ENCODE measurements around the gene GABARAP.
"Not testable (repeated sequence)": the region's sequence is repeated elsewhere in the genome, so short reads cannot be mapped to it uniquely, and the experiment has no call there.

GABARAP gene

DNA sequence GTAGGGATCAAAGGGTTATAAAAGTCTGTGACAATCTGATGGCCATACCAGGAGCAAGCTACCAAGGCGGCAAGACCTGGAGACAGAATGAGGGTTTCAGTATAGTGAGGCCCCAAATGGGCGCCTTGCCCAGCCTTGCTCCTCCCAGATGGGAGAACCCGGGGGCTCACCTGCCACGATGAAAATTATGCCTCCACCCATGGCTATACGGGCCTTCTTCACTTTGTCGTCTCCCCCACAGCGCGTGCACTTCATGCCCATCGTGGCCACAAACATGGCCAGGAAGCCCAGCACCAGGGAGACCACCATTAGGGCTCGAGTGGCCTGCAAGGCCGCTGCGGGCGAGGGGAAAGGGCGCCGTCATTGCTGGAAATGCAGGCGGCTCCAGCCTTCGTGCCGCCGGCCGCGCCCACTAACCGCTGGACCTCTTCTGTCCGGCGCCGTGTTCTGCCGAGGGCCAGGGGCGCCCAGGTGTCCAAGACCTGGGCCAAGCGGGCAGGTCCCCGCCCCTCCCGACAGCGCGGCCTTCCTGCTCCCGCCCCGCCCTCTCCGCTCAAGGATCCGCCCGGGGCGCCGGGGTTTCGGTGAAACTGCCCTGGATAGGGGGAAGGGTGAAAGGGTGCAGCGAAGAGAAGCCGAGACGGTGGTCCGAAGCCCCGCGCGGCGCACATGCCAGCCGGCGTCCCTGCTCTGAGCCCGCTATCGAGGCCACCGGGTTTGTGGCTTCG is 18.6 kb upstream of the GABARAP start:
- DNase-seq = peak; percentile 69

- no peak for DNase-seq
Observed at GRCh38 chr17:7260151-7260550, 17.9 kb upstream of the GABARAP start.

DNA sequence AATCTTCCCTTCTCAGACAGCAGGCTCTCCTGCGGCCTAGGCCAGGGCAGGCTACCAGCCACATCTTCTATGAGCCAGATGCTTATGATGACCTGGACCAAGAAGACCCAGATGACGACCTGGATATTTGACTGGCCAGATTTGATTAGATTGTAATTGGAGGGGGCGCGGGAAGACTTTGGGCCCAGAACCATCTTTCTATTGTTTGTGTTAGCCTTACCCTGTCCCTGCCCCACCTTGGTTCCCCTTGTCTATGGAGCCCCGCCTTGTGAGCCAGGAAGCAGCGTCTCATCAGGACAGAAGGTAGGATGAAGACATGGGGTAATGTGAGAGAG is 17.3 kb upstream of the GABARAP start:
- no peak for DNase-seq

DNA sequence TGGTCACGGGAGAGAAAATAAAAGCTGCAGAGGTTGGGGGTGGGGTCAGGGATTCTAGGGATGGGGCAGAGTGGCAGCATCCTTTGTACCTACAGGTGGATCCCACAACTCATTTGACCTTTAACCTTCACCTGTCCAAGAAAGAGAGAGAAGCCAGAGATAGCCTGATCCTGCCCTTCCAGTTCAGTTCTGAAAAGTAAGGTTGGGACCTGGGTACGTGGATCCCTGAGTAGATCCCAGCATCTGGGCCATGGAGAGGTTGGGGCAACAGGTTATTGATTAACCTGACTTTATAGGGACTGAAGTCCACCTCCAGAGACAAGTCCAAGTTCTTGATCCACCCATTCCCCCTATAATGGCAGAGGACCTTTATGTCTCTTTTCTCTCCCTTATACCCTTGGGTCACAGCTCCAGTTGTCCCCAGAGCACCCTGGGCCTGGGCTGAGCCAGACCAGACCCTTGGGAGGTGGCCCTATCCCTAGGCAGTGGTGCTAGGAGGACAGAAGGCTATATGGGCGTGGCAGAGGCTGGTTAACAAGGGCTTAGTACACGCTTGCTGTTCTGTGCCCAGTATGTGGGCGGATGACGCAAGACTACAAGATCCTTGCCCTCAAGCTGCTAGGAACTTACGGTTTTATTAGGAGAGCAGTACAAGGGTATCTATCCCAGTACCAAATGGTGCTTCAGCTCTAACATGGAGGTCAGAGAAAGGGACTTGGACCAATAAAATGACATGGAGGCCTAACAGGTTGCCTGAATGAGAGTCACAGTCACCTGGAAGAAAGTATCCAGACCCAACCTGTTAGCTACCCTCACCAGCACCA is 16.7 kb upstream of the GABARAP start:
- no peak for DNase-seq

DNA sequence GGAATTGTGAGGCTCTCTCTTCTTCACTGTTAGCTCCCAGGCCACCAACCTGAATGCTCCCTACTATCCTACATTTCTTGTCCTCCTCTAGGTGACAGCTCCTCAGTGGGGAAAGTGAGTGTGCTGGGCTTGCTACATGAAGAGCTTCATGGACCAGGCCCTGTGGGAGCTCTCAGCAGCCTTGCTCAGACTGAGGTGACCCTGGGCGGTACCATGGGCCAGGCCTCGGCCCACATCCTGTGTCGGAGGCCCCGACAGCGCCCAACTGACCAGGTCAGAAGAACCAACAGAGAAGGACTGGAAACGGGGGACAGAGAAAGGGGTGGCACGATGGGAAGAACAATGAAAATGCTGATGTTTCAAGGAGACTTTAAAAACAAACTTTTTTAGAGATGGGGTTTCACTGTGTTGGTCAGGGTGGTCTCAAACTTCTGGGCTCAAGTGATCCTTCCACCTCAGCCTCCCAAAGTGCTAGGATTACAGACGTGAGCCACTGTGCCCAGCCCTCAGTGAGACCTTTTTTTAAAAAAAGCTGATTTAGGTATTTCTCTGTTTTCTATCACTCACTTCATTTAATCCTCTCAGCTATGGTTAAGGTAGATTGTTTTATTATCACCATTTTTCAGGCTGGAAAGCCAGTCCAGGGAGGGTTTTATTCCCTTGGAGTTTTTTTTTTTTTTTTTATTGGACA is 14.7 kb upstream of the GABARAP start:
- DNase-seq = no peak

DNA sequence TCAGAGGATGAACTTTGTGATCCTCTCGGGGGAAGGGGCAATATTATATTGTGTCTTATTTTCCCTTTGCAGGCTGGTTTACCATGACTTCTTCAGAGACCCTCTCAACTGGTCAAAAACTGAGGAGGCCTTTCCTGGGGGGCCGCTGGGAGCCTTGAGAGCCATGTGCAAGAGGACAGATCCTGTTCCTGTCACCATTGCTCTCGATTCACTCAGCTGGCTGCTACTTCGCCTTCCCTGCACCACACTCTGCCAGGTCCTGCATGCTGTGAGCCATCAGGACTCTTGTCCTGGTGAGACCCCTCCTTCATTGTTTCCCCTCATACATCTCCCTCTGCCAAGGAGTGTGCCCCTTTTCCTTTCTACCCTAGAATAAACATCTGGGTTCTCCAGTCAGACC is 12.3 kb upstream of the GABARAP start:
- no peak for DNase-seq

GRCh38 chr17:7253082-7253481 is 10.8 kb upstream of the GABARAP start:
- no peak for DNase-seq

- DNase-seq = no peak
Observed at GRCh38 chr17:7252176-7253043, 10.2 kb upstream of the GABARAP start, which contains the start of gene ELP5. ELP5 (plus strand) TSS chr17:7252215; CDS start chr17:7252551, 336 bp downstream.

DNA sequence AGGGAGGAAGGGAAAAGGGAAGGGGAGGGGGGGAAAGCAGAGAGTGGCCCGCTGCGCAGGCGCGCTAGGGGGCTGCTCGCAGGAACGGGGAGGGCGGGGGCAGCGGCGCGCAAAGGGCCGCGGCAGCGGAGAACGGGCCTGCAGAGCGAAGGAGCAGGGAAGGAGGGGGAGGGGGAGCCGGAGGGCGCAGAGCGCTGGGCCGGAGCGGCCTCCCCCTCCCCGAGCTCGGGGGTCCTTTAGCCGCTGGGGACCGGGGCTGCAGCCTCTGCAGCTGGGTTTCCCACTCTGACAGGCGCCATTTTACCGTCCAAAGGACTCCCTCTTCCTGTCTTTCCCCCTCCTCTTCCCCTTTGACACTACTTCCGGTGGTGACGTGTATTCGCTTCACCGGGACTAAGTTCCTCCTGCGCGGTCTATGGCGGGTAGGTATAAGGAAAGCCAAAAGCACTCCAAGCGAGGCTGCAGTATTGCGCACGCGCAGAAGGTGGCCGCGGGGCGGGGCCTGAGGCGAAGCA is 9.5 kb upstream of the GABARAP start, which contains the start of gene CTDNEP1:
CTDNEP1 (minus strand) TSS at position 74 of the 515 bp plus-strand sequence. CDS start 438 bp downstream, outside the sequence.
- peak; percentile 100 for DNase-seq

DNA sequence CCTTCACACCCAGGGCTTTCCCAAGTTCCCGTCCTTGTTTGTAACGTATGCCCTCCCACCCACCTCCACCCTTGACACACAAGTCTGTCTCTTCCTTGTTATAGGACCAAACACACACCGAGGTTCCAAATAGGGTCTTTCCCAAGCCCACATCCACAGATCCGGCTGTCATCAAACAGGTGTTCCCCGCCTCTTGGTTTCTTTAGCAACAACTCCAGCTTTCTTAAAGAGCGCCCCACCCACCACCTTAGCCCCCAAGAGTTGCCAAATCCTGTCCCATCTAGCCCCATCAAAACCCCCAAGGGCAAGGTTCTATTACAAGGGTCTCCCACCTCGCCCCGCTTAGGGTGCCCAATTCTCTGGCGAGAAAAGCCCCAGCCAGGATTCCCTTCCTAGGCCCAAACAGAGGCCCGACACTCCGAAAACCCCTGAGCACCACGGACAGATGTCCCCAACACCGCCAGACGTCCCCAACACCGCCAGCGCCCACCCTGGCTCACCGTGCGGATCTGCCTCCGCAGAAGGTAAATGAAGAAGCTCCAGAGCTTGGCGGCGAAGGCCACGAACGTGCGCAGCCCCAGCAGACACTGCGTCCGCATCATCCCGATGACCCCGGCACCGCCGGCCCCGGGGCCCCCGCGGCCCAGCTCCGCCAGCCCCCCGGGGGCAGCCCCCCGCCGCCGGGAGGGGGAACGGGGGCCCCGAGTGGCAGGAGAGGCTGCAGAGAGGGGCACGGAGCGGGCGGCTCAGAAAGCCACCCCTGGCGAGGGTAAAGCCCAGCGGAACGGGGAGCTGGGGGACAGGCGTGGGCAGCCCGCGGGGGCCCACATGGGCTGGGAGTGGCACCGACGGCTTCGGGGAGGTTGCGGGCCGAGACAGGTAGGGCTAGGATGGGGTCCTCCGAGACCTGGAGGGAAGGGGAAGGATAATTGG is 8.7 kb upstream of the GABARAP start:
- DNase-seq = peak; percentile 29

DNA sequence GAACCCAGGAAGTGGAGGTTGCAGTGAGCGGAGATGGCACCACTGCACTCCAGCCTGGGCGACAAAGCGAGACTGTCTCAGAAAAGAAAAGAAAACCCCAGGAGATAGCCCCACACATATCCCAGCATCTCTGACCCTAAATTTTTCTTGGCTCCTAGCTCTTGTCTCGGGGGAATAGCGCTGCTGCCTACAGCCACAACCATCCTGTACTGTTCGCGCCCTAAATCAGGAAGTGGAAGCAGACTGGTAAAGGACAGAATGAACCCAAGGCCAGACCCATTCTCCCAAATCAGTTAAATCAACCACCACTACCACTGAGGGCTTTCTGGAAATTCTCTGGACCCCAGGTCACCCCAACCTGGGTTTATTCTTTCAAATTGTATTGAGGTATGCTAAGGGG is 7.6 kb upstream of the GABARAP start:
- DNase-seq = no peak

- no peak for DNase-seq
Observed at GRCh38 chr17:7249214-7249613, 7.0 kb upstream of the GABARAP start.

- no peak for DNase-seq
Observed at GRCh38 chr17:7248796-7249195, 6.5 kb upstream of the GABARAP start.

DNA sequence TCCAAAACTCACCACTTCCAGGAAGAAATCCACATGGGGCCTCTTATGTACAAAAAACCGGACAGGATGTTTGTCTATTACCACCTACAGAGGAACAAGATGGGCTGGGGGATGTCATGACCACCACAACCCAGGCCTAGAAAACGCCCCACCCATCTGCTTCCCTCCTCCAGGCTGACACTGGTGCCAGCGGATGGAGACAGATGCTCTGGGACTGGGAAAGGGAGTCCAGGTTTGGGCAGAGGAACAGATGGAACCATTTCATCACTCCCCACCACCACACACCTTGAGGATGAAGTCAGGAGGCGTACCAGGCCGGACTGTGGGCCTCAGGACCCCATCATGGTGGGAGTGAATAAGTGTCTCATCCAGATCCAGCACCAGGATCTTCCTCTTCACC is 4.5 kb upstream of the GABARAP start:
- no peak for DNase-seq

- DNase-seq = not testable (repeated sequence)
Observed at GRCh38 chr17:7243838-7244237, 1.6 kb upstream of the GABARAP start.

- DNase-seq = no peak
Observed at GRCh38 chr17:7243453-7243729, 1.1 kb upstream of the GABARAP start.

DNA sequence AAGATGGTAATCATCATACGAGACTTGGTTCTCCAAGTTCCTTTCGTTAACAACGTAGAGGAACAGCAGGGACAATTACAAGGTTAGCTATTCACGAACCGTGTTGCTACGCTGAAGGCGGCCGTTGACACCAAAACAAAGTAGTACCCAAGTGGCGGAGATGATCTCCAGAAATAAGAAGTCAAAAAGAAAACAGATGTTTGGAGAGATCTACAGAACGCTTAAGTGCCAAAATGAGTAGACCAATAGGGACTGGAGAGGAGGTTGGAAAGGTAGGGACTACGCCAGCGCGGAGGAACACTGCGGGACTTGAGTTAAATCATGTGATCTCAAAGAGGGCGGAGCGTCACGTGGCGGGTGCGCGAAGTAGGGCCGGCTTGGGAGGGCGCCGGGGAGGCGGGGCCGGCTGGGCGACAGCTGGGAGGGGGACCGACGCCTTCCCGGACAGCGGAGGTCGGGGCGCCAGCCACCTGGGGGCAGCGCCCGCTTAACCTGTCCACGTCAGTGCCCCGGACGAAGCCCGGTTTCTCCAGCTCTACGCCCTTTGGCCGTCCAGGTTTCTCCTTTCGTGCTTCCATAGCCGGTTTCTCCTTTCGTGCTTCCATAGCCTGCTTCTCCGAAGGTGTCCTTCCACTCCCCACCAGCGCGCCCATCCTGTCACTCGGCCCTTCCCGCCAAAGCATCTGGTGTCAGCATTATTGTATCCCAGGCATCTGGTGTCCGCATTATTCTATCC is 636 bp upstream of the GABARAP start:
- peak; percentile 100 for DNase-seq

- DNase-seq = no peak
Observed at GRCh38 chr17:7241090-7241733, 1.0 kb downstream of the GABARAP start.

DNA sequence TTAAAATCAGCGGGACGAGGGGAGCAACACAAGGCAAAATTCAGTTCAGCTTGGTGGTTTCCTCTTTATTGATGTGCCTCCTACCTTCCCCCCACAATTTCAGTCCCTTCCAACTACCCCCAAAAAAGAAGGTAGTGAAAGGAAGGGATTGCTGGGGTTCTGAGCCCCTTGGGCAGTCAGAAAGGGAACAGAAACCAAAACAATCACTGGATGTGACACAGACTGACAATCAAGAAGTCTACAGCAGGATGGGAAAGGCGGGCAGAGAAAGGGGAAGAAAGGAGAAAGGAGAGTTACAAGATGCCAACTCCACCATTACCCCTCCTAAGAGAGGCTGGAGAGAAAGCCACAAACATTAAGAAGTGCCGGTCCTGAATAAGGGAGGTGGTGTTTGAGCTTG is 1.9 kb downstream of the GABARAP start:
- DNase-seq = no peak
